ENCODE results near the gene PROP1.
"Not testable (repeated sequence)": the region's sequence is repeated elsewhere in the genome, so short reads cannot be mapped to it uniquely, and the experiment has no call there.

Gene PROP1

DNA sequence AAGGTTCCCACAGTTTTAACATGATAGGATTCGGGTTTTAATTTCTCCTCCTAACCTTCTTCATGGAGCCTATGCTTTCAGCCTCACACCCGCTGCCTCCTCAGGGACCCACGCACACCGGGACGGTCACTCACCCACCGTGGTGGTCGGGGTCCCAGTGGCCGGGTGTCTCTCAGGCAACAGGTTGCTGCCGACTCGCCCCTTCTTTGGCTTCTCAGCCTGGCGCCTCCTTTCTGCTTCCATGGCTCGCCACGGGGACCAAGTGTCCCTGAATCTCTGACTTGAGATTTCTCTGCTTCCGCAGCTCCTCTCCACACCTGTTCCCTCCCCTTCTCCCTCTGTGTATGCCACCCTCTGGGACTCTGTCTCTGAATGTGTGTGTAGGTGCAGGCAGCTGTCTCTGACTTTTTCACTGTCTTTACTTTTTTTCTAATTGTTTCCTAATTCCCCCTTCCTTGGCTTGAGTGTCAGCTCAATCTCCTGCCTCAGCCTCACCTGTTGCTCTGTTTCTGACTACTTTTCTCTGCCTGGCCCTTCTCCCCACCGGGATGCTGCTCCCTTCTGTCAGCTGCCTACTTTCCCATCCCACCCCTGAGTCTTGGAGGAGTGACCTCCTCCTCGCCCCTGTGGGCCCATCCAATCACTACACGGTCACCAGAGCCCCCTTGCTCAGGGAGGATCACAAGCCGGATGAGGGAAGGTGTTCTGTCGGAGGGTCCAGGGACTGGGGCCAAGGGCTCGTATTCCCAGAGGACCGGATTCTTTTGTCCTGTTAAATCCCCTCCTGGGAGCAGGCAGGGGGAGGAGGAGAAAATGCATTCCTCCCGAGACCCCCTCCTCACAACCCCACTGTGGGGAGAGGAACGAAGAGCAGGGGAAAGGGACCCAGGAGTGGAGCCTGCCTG is at the start of gene PROP1:
Gene PROP1, minus strand, starts transcription at position 552 of the 905 bp plus-strand sequence. Its CDS starts 309 bp downstream, at position 243.
- no peak for DNase-seq (ENCODE audit: low spot score)

- not testable (repeated sequence) for DNase-seq (ENCODE audit: low spot score)
Measured at GRCh38 chr5:178019379-178020030, 23.5 kb upstream of the PROP1 start.

GRCh38 chr5:178012758-178013157 is 16.7 kb upstream of the PROP1 start:
- DNase-seq (ENCODE audit: low spot score): not testable (repeated sequence)

- not testable (repeated sequence) for DNase-seq (ENCODE audit: low spot score)
Measured at GRCh38 chr5:178011816-178012554, 15.9 kb upstream of the PROP1 start.

DNA sequence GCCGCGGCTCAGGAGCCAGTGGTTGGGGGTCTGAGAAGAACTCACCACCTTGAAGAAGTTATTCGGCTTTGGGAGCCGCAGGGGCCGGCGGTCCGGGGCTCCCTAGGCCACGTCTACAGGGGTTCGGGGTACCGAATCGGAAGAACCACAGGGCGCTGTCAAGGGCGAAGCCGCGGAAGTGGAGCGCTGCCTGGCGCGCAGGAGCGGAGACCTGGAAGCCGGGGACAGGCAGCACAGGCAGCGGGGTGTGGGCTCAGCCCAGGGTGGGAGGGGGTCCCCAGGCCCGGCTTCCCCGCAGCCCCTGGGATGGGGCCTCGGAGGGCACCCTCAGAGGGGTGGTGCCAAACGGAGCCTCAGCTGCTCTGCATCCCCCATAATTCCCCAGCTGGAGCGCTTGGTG is 11.2 kb upstream of the PROP1 start:
- not testable (repeated sequence) for DNase-seq (ENCODE audit: low spot score)

DNA sequence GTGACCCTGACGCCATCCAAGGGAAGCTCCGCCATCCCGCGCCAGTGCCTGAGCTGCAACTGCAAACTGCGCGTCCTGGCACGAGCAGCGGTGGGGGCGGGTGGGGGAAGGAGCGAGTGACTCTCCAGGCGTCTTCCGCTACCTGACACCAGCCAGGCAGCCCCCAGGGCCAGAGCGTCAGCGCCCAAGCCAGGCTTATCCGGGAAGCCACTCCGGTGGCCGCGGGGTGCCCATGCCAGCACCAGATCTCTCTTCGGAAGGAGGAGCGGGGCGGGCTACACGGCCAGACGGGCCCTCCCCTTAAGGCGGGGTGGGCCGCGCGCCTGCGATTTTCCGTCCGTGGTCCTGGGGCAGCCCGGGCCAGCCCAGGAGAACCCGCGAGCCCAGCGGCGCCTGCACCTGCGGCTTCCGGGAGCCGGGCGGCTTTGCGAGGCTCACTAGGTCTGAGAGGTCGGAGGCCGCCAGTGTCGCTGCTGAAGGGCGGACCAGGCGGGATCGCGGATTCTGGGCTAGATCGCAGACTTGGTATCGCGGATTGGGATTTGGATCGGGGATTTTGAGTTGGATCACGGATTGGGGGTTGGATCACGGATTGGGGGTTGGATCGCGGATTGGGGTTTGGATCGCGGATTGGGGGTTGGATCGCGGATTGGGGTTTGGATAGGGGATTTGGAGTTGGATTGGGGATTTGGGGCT is 10.6 kb upstream of the PROP1 start:
- DNase-seq (ENCODE audit: low spot score): not testable (repeated sequence)

DNA sequence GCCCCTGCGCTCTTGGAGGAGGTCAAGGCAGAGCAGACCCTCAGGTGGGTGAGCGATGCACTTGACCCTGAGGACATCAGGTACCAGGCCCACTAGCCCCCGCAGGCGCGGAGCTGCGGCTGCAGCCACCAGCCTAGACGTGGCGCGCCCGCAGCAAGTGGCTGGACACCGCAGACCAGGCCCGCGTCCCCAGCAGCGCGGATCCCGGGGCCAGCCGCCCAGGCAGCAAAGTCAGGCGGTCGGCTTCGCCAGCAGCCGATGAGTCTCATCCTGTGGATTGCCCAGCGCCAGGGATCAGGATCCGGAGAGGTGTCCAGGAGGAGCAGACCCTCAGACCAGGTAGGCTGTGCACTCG is 10.1 kb upstream of the PROP1 start:
- not testable (repeated sequence) for DNase-seq (ENCODE audit: low spot score)

DNA sequence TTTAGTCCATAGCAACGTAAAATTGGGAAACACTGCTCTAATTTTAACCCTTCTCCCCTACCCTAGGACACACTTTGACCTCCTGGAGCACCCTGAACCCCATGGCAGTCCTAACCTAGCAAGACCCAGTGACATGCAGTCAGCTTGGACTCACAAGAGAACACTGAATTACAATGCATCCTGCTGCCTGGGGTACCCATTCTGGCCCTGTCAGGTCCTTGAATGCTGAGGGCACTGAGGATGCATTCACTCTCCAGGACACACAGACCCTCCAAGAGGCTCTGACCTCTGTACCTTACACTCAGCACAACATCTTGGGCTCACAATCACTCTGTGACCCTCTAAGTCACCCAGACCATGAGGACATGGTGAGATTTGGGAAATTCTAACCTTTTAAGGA is 1.8 kb upstream of the PROP1 start:
- peak; percentile 6 for DNase-seq (ENCODE audit: low spot score)

- DNase-seq (ENCODE audit: low spot score): peak; percentile 33
Measured at GRCh38 chr5:177997319-177997670, 1.3 kb upstream of the PROP1 start.

GRCh38 chr5:177996660-177997318 is 747 bp upstream of the PROP1 start:
- peak; percentile 5 for DNase-seq (ENCODE audit: low spot score)

GRCh38 chr5:177994561-177995190 is 1.4 kb downstream of the PROP1 start:
- no peak for DNase-seq (ENCODE audit: low spot score)

DNA sequence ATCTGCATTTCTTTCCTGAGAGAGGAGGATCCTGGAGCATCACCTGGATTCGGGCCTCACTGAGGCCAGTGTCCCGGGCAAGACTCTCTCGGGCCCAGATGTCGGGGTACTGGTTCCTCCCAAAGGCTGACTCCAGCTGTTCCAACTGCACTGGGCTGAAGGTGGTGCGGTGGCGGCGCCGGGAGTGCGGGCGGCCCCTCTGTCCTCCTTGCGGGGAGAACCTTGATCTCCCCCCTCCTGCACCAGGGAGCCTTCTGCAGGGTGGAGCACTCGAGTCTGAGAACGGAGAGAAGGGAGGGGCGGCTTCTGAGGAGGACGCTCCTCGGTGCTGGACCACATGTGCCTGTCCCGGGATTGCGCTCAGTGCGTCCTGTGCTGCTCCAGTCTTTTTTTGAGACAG is 2.0 kb downstream of the PROP1 start:
- no peak for DNase-seq (ENCODE audit: low spot score)

- no peak for DNase-seq (ENCODE audit: low spot score)
Measured at GRCh38 chr5:177992466-177992865, 3.6 kb downstream of the PROP1 start.

- DNase-seq (ENCODE audit: low spot score): no peak
Measured at GRCh38 chr5:177988989-177989625, 6.9 kb downstream of the PROP1 start.

GRCh38 chr5:177987326-177987725 is 8.7 kb downstream of the PROP1 start:
- peak; percentile 5 for DNase-seq (ENCODE audit: low spot score)

GRCh38 chr5:177985430-177986040 is 10.5 kb downstream of the PROP1 start:
- DNase-seq (ENCODE audit: low spot score): no peak

- DNase-seq (ENCODE audit: low spot score): no peak
Measured at GRCh38 chr5:177984584-177985206, 11.3 kb downstream of the PROP1 start.

DNA sequence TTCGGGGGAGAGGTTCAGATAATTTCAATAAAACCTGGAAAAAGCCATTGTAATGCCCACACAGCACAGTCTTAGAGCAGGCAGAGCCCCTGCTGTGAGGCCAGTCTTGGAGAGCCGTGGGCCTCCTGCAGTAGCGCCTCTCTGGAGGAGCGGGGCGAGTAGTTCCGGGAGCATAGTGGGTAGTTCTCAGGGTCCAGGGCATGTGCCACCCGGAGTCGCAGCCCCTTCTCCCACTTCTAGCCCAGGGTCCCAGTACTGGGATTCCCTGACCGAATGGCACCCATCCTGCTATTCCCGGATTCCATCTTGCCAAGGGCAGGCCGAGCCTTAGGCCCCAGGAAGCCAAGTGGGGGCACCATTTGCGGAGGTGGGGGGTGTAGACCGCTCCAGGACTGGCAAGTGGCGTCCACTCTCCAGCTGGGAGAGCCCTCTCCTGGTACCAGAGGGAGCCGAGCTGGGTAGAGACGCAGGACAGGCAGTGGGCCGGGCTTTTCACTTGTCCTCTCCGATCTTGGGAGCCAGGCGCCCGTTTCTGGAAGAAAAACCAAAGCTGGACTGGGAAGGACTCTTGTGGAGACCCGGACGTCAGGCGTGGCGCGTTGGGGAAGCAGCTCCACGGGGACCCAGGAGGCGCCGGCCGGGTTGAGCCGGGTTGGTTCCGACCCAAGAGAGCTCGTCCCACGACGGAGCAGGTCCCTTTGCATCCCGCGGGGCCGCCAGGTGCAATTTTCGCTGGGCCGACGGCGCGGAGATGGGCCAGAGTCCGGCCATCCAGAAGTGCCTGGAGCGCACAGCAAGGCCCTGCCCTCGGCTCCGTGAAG is 12.1 kb downstream of the PROP1 start:
- no peak for DNase-seq (ENCODE audit: low spot score)

- no peak for DNase-seq (ENCODE audit: low spot score)
Measured at GRCh38 chr5:177982956-177983355, 13.1 kb downstream of the PROP1 start.

All from AG08396 (cell line).